Endothelial cell of umbilical vein (primary cell): ENCODE results near the gene WIPF3. TPM values are rescaled to one million over a fixed set of nuclear protein-coding genes. Genes with fewer than 3 reads are reported as not detected.

ENCODE experiments used
- BruUV-seq: library from RNA; stranded (reverse); fragments of 400-500 nt; replicated peaks from 2 replicates; lab custom pipeline; 2021; lab: Mats Ljungman, UMichigan
- CTCF ChIA-PET: fragments of 300-600, 350-600 bp; sonication (Branson Sonifier 250); formaldehyde crosslinking; loops from one replicate; lab custom pipeline; 2021; ENCODE audit warnings: antibody characterized with exemption, inconsistent platforms; lab: Charles Lee
- POLR2A ChIA-PET: fragments of 300-600, 350-600 bp; sonication (Branson Sonifier 250); formaldehyde crosslinking; loops from one replicate; lab custom pipeline; 2021; ENCODE audit warnings: antibody characterized with exemption, inconsistent platforms; lab: Charles Lee
- DNase-seq: peaks from one replicate; pipeline ENCODE4 v3.0.0-alpha.2; 2011; ENCODE audit warnings: low read depth, low spot score
- FAIRE-seq: peaks from 2 replicates; lab custom pipeline; 2011; peaks lifted over from hg19 to GRCh38; lab: Jason Lieb, UNC
- H2AFZ ChIP-seq: 2 replicates; pipeline ENCODE4 v1.6.0; 2012; ENCODE audit warnings: low read depth, low read length, control low read depth, inconsistent platforms
- H3K27ac ChIP-seq: 2 replicates; pipeline ENCODE4 v1.5.1; 2011; ENCODE audit warnings: low read depth, mild to moderate bottlenecking, control low read depth, low read length, moderate library complexity; ENCODE audit not compliant: insufficient read depth
- H3K27me3 ChIP-seq, 2 experiments: 2 replicates each; pipeline versions ENCODE4 v1.6.0 to v1.6.1; 2011; ENCODE audit warnings: low read length in 2 of 2, mixed read lengths in 1 of 2; ENCODE audit not compliant: control insufficient read depth in 2 of 2, insufficient read depth in 2 of 2
- H3K36me3 ChIP-seq, 2 experiments: 2 replicates in 1 of 2; 3 replicates in 1 of 2; pipeline ENCODE4 v1.5.1; 2011; ENCODE audit warnings: low read length in 2 of 2, mild to moderate bottlenecking in 1 of 2, moderate library complexity in 1 of 2; ENCODE audit not compliant: control insufficient read depth in 2 of 2, insufficient read depth in 2 of 2; ENCODE audit errors: extremely low read depth in 1 of 2
- H3K4me1 ChIP-seq: 3 replicates; pipeline ENCODE4 v1.5.1; 2011; ENCODE audit warnings: mild to moderate bottlenecking, low read length; ENCODE audit not compliant: control insufficient read depth, insufficient read depth; ENCODE audit errors: extremely low read depth
- H3K4me2 ChIP-seq: 2 replicates; pipeline ENCODE4 v1.6.1; 2011; ENCODE audit warnings: low read length, control low read depth, mixed read lengths; ENCODE audit not compliant: insufficient read depth
- H3K4me3 ChIP-seq, 3 experiments: fragments of 200-600 bp in 1 of 3; sonication (generic), shearing (Covaris generic) in 1 of 3; replicated peaks in 1 of 3; 2 replicates each; pipeline ENCODE4 v1.5.1; 2011 to 2016; ENCODE audit warnings: control low read depth in 3 of 3, low read length in 3 of 3, mild to moderate bottlenecking in 2 of 3, inconsistent platforms in 1 of 3, low read depth in 1 of 3, moderate library complexity in 1 of 3; ENCODE audit not compliant: insufficient read depth in 1 of 3
- H3K79me2 ChIP-seq: 2 replicates; pipeline ENCODE4 v1.6.0; 2012; ENCODE audit warnings: low read length, inconsistent platforms; ENCODE audit not compliant: control insufficient read depth, insufficient read depth
- H3K9ac ChIP-seq: replicated peaks from 2 replicates; pipeline ENCODE3; 2011; ENCODE audit warnings: low read length, control low read depth; ENCODE audit not compliant: insufficient read depth; ENCODE audit errors: extremely low read depth
- H3K9me1 ChIP-seq: replicated peaks from 3 replicates; pipeline ENCODE4 v1.6.0; 2011; ENCODE audit warnings: mild to moderate bottlenecking, low read length; ENCODE audit not compliant: control insufficient read depth, insufficient read depth; ENCODE audit errors: extremely low read depth
- H3K9me3 ChIP-seq: replicated peaks from 2 replicates; pipeline ENCODE4 v1.5.1; 2012; ENCODE audit warnings: low read length, inconsistent platforms; ENCODE audit not compliant: control insufficient read depth, insufficient read depth
- H4K20me1 ChIP-seq: replicated peaks from 2 replicates; pipeline ENCODE3; 2011; ENCODE audit warnings: mild to moderate bottlenecking, low read length; ENCODE audit not compliant: control insufficient read depth, insufficient read depth; ENCODE audit errors: extremely low read depth
- CTCF ChIP-seq, 2 donors: IDR thresholded peaks; 1 replicate in 1 of 2; 2 replicates in 1 of 2; pipeline ENCODE4 v1.5.1; 2011; ENCODE audit warnings: low read length in 2 of 2, mild to moderate bottlenecking in 2 of 2, moderate library complexity in 2 of 2, control low read depth in 1 of 2, inconsistent platforms in 1 of 2, low read depth in 1 of 2; ENCODE audit not compliant: insufficient read depth in 1 of 2; ENCODE audit errors: extremely low read depth in 1 of 2
- EZH2 ChIP-seq: IDR thresholded peaks from 2 replicates; pipeline ENCODE4 v1.6.1; 2012; ENCODE audit warnings: borderline replicate concordance, low read depth, mild to moderate bottlenecking, moderate library complexity, low read length, inconsistent platforms; ENCODE audit not compliant: severe bottlenecking
- FOS ChIP-seq: IDR thresholded peaks from 2 replicates; pipeline ENCODE4 v1.6.1; 2011; ENCODE audit warnings: mild to moderate bottlenecking, low read length, moderate library complexity, borderline replicate concordance; ENCODE audit not compliant: insufficient read depth
- GATA2 ChIP-seq: IDR thresholded peaks from 2 replicates; pipeline ENCODE4 v1.7.0; 2011; ENCODE audit warnings: low read depth, mild to moderate bottlenecking, moderate library complexity, mixed read lengths, low read length; ENCODE audit not compliant: insufficient read length, insufficient read depth
- JUN ChIP-seq: IDR thresholded peaks from 2 replicates; pipeline ENCODE4 v1.6.1; 2011; ENCODE audit warnings: borderline replicate concordance, low read depth; ENCODE audit not compliant: insufficient read length, insufficient read depth
- MYC ChIP-seq: IDR thresholded peaks from one replicate; pipeline ENCODE4 v1.6.1; 2011; ENCODE audit warnings: mild to moderate bottlenecking, low read depth, low read length
- POLR2A ChIP-seq: IDR thresholded peaks from 2 replicates; pipeline ENCODE4 v1.6.1; 2012; ENCODE audit warnings: low read depth, mild to moderate bottlenecking, control low read depth, low read length
- POLR2AphosphoS5 ChIP-seq: IDR thresholded peaks from 2 replicates; pipeline ENCODE4 v1.6.1; 2012; ENCODE audit warnings: low read depth, mild to moderate bottlenecking, control low read depth, low read length, moderate library complexity; ENCODE audit not compliant: insufficient read depth
- dilution Hi-C: fragments of 300-500 bp; cut with MboI; formaldehyde crosslinking; loops from one replicate; pipeline ENCODE4 v1.15.0; 2019; ENCODE audit warnings: low sequenced_read_pairs; ENCODE audit not compliant: extremely low pct_ligation_motif_present
- intact Hi-C: fragments of 100-400 bp; cut with micrococcal nuclease; formaldehyde crosslinking; loops from one replicate; pipeline ENCODE4 v1.10.0; 2022
- polyA plus RNA-seq, 4 experiments: library from polyadenylated mRNA; depleted of rRNA in 3 of 4; stranded (reverse) in 3 of 4; unstranded in 1 of 4; fragments of >200 nt; gene quantifications; 2 replicates each; pipeline versions ENCODE4 v1.2.1 to v1.2.3, GENCODE V29; 2011 to 2012; ENCODE audit warnings: missing spikeins in 1 of 4
- total RNA-seq: library from RNA; stranded (reverse); gene quantifications from 2 replicates; pipeline ENCODE4 v1.2.3, GENCODE V29; 2021
- TF ChIP-seq, protein P1 (sequence below): IDR thresholded peaks from 2 replicates; pipeline ENCODE4 v1.6.1; 2011; ENCODE audit not compliant: insufficient read depth, insufficient read length

Gene WIPF3
- total and polyA plus RNA-seq, 2 donors (not counting 3 experiments of a cell fraction or from before 2014, with no cell fraction given) = 0.01 to 0.35 TPM

- DNase-seq (no peak), FAIRE-seq (no peak)
- H3K79me2 ChIP-seq = no peaks in the 10 kb centered on the region
- H3K4me1 ChIP-seq = no peaks in the 10 kb centered on the region
- BruUV-seq = no TSS peak
- H3K27ac ChIP-seq = no peak overlapping the region
- peaks cover 2 to 3% of the 10 kb centered on the region in 2 experiments for H3K27me3 ChIP-seq
- no peak overlapping the region for H2AFZ ChIP-seq
- no peaks in the 10 kb centered on the region for H4K20me1 ChIP-seq
- no peak overlapping the region for H3K4me3 ChIP-seq
- H3K9me3 ChIP-seq = no peaks in the 10 kb centered on the region
- intact Hi-C loops (no loop called here), dilution Hi-C loops (no loop called here)
- ChIA-PET POLR2A (no interaction called here), CTCF (no interaction called here)
- H3K36me3 ChIP-seq = no peaks in the 10 kb centered on the region
- H3K9ac ChIP-seq = no peak overlapping the region
- no peak for TF ChIP-seq EZH2
- no peak for TF ChIP-seq POLR2AphosphoS5
- TF ChIP-seq JUN = no peak
- no peak for TF ChIP-seq CTCF (IDR thresholded peaks at IDR 0.05; ENCODE audit: extremely low read depth in 1 of 2, insufficient read depth in 1 of 2, low read depth in 1 of 2, low read length in 2 of 2)
- no peak overlapping the region for H3K4me2 ChIP-seq
- H3K9me1 ChIP-seq = no peaks in the 10 kb centered on the region
These were observed 92.0 kb downstream of the WIPF3 start for GRCh38 chr7:29898301-29898700.

- Histone ChIP-seq H3K27me3 (peaks cover 0 to 5% of the 10 kb centered on the region in 2 experiments), H3K9me1 (no peaks in the 10 kb centered on the region), H3K4me2 (no peak overlapping the region), H3K4me3 (no peak overlapping the region), H3K9ac (no peak overlapping the region), H3K36me3 (no peaks in the 10 kb centered on the region), H3K4me1 (no peaks in the 10 kb centered on the region), H2AFZ (no peak overlapping the region), H4K20me1 (no peaks in the 10 kb centered on the region), H3K79me2 (no peaks in the 10 kb centered on the region), H3K9me3 (no peaks in the 10 kb centered on the region), H3K27ac (no peak overlapping the region)
- TF ChIP-seq POLR2A (no peak), CTCF (IDR thresholded peaks at IDR 0.05; ENCODE audit: extremely low read depth in 1 of 2, insufficient read depth in 1 of 2, low read depth in 1 of 2, low read length in 2 of 2) (no peak), POLR2AphosphoS5 (no peak), MYC (no peak), EZH2 (no peak), FOS (no peak), JUN (no peak), GATA2 (no peak)
- TF ChIP-seq, protein P1, sequence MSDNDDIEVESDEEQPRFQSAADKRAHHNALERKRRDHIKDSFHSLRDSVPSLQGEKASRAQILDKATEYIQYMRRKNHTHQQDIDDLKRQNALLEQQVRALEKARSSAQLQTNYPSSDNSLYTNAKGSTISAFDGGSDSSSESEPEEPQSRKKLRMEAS = no peak
- ChIA-PET CTCF (no interaction called here), POLR2A (no interaction called here)
- intact Hi-C loops = no loop called here
- DNase-seq = no peak
- no peak for FAIRE-seq
- dilution Hi-C loops = no loop called here
- BruUV-seq = no TSS peak
These were observed 94.4 kb downstream of the WIPF3 start for GRCh38 chr7:29900745-29901144.
